Stimulated activated CD8-positive, alpha-beta memory T cell treated with anti-CD3 and anti-CD28 coated beads, Interleukin-7, amount 100 ng/mL, for 4 hours (primary cell): Measurements from ENCODE around the gene TP53AIP1.

Source experiments
- DNase-seq, 2 donors: peaks; one replicate each; pipeline ENCODE4 v3.0.0-alpha.2; 2020; ENCODE audit warnings: low read depth in 2 of 2

TP53AIP1 gene

DNA sequence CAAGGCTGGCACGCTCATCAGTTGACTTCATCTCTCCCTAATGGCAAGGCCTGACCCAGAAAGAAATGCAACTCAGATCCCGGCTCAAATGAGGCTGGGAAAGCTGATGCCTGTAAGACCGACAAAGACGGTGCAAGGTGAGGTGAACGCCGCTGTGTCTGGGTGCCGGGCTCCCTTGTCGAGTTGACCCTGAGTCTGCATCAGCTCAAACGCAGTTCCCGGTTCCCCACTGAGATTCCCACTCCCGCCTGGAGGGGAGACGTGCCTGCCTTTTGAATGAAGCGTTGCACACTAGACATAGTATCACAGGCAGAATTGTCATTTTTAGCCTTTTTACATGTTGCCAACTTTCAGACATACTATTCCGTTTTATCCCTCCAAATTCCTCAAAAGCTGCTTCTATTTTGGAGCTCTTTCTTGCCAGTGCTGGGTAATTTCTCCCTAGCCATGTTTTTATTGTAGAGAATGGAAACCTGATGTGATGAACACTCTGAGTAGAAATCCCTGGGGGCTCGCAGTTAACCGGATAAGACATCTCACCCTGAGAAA is 831 bp upstream of the TP53AIP1 start:
- no peak for DNase-seq

DNA sequence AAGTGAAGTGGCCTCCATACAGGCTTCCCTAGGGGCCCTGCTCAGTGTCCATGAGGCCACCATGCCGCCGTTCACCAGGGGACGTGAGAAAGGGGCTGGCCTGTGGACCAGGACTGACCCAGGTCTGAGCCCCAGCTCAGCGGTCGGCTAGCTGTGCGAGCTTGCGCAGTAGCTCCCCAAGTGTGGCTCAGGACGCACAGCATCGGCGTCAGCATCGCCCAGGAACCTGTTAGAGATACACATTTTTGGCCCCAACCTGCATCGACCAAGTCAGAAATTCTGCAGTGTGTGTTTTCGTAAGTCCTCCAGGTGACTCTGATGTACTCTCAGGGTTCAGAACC is 429 bp downstream of the TP53AIP1 start:
- DNase-seq, result no peak

DNA sequence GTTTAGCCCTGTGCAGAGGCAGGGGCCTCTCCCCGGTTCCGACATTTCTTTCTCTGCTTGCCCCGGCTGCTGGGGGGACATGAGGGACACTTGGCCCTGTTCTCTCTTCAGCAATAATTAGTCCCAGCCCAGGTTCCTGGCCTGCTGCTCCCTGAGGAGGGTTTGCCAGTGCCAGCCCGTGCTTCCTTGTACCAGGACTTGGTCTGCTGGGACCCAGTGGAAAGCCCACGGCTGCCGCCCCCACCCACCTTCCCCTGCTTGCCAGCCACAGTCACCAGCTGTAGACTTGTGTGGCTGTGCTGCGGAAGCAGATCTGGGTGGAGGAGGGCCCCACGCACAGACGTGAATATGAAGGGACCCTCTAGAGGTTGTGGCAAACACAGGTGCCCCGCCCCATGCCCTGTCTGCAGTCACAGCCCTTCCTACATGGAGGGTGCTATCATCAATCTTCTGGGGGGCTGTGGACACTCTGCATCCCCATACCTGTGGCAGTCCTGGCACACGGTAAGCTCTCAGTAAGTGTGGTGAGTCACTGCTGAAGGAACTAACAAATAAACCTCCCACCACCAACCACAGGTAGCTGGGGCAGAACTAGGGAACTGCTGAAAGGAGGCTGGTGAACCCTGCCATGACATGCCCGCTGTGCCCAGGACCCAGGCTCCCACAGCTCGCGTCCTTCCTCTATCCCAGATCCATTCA is 949 bp downstream of the TP53AIP1 start:
- no peak for DNase-seq

DNA sequence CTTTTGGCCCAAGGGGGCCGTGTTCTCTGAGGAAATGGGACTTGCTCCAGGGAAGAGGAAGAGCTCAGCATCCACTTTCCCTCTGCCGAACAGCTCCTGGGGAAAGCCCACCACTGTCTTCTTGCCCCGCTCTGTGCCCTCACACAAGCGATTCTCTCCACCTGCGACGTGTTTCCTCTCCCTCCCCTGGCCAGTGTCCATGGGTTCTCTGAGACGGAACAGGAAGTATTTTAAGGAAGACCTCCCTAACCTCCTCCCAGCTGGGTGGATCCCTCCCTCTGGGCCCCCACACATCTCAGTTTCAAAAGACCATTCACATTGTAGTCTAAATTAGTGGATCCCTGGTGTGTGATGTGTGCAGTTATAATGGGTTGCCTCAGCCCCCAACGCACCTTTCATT is 1.6 kb downstream of the TP53AIP1 start:
- DNase-seq, result no peak

DNA sequence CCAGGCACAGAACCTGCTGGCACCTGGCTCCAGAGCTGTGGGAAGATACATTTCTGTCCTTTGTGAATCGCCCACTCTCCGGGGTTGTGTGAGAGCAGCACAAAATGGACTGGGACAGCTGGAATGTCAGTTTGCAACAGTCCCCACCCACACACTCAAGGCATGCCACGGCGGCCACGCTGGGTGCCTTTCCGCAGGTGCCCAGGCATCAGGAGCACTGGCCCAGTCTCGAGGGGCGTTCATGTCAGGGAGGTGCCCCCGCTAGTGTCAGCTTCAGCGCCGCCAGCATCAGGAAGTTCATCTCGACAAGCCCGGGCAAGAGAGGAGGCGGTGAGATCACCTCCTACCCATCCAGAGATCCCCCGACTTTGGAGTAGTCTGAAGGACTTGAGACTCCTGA is 2.1 kb downstream of the TP53AIP1 start:
- no peak for DNase-seq

DNA sequence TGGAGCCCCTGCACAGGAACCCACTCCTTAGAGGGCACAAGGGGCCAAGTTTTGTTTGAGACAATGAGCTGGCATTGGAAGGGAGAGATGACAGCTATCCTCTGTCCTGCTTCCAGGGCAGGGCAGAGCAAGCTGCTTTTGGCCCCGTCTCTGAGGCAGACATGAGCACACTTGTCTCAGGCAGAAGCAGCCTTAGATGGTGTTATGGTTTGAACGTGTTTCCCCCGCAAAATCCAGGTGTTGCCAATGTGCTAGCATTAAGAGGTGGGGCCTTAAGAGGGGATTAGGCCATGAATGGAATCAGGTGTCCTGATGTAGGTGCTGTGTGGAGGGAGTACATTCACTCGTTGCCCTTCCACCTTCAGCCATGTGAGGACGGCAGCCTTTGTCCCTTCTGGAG is 2.5 kb downstream of the TP53AIP1 start:
- no peak for DNase-seq

DNA sequence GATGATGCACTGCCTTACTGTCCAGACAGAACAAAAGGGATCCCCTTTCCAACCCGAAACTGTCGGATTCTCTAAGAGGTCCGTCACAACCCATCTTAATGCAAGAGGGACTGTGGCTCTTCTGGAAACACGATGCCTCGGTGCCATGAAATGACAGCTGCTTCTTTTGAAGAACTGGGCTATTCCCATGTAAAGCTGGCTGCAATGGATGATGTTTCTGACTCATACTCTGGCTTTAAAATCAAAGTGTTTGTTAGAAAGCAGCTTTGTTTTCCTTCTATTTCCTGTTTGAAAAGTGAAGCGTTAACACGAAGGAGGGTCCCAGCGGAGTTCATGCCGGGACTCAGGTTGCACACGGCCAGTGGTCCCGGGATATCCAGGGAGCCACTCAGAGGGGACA is 3.1 kb downstream of the TP53AIP1 start:
- no peak for DNase-seq

DNA sequence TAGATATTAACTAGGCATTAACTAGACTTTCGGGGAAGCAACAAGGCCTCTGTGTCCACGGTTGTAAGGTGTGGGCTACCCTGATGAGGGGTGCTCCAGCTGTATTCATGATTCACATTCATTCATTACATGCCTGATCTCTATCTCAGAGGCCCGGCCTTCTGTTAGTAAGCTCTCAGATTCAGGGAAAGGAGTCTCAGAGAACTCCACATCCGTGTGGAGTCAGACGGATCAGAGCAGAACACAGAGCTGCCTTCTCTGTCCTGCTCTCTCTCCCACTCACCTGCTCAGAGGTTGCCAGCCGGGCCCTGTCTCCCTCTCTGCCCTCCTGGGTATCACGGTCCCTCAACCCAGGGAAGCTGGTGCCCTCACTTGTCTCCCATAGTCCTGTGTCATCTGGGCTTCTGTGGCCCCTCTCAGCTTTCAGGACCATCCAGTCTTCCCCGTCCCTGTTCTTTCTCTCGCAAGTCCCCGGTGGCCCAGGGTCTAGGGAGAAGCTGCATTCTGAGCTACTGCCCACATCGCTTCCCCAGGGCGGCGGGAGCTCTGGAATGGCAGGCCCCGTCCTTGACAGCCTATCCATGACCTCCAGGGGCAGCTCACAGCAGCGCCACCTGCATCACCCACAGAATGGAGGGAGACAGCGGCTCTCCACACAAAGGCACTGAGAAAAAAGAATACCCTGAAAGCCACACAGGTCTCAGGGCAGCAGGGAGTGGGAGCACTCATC is 4.3 kb downstream of the TP53AIP1 start:
- DNase-seq, result no peak

DNA sequence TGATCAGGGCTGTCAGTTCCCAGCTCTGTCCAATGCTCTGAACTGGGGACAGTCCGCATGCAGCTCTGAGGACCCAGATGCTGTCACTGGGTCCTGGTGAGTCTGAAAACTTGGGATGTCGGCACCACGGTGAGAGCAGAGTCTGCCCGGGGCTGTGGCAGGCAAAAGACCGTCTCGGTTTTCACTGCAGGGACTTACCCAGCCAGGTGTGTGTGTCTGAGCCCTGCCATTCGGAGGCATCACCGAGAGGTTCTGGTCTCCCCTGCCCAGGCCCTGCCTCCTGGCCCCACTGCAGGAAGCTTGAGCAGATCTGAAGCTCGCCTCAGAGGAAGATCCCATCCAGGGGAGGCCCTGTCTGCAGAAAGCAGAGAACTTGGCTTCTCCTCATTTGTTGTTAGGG is 5.2 kb downstream of the TP53AIP1 start:
- no peak for DNase-seq

DNA sequence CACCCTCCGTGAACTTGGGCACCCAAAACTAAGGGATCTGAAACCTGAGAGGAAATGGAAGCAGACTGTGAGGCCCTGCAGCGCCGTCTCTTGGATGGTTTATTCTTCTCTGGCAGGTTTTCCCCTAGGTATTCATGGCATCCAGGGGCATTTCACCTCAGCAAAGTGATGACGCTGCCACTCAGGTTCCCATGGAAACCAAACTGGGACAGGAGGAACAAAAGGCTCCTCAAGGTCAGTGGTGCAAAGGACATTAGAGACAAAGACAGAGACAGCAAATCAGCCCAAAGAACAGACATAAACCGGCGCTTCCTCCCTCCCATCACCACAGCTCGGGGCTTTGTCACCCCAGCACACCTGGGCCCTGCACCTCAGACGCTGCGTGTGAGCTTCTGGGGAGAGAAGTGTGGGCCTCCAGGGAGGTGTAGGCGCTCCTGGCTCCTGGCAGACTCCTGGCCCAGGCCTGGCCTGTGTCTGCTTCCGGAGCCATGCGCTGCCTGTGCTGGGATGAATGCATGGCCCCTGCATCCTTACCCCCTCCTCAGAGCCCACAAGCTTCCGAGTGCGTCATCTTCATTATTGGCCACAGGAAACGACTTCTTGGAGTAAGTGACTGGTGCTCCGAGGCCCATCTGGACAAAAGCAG is 5.9 kb downstream of the TP53AIP1 start:
- no peak for DNase-seq

DNA sequence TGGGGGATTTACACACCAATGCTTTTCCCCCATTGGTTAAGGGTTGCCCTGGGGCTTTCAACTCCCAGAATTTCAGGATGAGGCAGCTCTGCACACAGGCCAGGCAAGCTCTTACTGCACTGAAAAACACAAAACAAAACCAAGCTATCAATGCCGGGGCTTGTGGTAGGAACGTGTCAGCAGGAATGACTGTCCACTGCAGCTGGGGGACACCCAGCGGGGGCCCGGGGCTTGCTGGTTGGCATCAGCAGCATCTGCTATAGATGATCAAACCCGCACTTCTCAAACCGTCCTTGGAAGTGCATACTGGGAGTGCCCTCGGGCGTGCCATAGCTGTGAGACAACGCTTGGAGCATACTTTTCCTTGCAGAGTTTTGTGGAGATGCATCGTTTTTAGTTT is 7.7 kb downstream of the TP53AIP1 start:
- no peak for DNase-seq

DNA sequence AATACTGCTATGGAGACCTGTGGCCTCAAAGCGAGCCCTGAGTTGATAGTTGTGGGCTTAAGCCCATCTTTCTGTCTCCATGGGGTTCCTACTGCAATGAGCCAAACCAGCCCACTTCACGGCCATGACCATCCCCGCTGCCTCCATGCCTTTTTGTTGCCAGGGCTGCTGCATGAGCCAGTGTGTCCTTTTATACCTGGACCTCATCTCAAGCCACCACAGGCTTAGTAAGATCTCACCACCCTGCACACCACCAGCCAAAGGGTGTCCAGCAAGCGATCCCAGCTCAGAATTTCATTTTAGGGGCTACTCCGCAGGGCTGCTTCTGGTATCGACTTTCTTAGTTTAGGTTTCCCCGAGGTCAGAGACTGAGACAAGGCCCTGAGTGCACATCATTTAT is 8.3 kb downstream of the TP53AIP1 start:
- no peak for DNase-seq

DNA sequence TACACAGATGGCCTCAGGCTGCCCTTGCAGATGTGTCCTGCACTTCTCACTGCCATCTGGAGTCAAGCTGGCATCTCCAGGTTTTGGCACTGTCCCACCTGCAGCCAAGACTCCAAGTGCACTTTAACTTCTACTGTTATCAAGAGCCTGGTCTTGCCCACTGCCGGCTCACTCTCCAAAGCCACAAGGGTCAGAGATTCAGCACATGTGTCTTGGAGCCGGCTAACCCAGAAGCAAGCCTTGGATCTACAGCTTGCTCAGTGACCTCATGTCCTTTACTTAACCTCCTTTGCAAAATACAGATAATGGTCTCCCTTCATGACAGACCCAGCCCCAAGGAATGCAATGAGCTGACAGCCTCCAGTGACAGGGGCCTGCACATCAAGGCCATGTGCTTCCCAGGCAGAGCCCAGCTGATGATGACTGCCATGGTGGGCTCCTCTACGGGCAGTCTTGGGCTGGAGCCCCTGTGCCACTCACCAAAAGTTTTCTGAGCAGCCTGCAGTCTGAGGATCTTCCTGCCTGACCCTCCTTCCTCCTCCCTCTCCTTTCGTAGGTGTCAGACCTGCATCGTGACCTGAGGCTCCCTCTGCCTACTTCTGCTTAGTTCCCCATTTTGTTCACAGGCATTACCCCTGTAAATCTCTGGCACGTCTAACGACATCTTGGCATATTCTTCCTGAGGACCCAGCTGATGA is 9.0 kb downstream of the TP53AIP1 start:
- DNase-seq, result no peak

DNA sequence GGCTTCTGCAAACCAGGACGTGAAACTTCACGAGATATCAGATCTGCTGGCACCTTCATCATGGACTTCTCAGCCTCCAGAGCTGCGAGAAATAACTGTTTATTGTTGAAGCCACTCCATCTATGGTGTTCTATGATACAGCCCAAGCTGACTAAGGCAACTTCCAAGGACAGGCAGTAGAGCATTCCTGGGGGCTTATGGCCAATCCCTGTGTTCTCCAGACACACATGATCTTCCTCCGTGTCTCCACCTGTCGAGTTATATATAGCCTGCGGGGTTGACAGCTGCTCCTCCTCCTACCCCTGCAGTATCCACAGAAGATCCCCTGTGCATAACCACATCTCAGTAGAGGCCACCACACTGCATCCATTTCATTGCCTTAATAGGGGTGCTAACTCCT is 11.0 kb downstream of the TP53AIP1 start:
- DNase-seq, result no peak

DNA sequence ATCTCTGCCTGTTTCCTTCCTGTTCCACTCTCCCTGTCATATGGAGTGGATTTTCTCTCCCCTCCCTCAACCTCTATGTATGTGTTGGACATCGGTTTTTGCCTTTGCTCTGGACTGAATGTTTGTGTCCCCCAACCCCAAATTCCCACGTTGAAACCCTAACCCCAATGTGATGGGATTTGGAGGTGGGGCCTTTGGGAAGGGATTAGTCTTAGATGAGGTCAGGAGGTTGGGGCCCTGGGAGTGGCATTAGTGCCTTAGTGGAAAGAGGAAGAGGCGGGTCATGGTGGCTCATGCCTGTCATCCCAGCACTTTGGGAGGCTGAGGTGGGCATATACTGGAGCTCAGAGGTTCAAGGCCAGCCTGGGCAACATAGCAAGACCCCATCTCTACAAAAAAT is 11.6 kb downstream of the TP53AIP1 start:
- DNase-seq, result no peak

DNA sequence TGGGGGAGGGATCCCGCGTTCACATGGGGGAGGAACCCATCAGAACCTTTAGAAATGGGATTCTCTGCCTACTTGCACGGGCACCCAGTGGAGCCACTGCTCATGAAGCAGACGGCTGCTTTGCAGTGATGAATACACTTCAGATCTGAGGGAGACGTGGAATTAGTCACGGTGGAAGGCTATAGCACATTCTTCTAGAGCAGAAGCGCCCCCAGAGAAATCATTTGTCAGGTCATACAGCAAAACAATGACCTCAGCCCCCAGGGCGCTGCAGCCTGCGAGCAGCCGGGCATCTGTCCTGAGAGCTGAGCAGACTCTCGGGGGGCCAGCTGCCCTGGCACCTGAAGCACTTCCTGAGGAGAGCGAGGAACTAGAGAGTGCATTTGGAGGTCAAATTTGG is 12.7 kb downstream of the TP53AIP1 start:
- no peak for DNase-seq

DNA sequence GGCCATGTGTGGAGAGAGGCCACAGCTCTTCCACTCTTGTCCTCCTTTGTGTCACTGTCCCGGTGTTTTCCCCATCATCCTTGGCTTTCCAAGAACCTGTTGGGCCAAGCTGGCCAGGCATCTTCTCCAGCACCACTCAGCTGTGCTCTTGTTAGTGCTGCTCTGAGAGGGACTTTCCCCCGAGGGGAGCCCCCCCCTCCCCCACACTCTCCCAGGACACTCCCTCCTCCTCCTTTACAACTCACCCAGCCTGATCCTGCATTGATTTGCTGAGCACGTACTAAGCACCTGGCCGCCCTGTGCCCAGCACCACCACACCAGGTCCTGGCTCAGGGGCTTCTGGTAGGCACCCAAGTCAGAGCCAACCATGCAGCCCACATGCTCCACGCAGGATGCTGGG is 13.2 kb downstream of the TP53AIP1 start:
- DNase-seq, result no peak

DNA sequence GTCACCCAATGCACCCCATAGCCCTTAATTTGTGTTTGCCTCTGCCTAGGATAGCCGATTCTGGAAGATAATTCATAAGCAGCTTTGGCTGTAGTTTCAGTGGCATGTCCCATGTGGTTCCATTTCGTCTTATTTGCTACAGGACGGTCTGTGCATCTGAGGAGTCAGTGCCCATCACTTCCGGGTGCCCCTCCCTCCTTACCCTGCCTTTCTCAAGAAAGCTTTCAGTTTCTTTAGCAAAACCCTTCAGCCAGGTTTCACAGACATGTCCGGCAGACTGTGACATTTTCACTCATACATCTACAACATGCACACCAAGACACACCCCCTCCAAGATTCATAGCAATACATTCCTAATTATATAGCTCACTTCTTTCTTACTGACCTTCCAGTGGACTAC is 14.3 kb downstream of the TP53AIP1 start:
- DNase-seq, result no peak

DNA sequence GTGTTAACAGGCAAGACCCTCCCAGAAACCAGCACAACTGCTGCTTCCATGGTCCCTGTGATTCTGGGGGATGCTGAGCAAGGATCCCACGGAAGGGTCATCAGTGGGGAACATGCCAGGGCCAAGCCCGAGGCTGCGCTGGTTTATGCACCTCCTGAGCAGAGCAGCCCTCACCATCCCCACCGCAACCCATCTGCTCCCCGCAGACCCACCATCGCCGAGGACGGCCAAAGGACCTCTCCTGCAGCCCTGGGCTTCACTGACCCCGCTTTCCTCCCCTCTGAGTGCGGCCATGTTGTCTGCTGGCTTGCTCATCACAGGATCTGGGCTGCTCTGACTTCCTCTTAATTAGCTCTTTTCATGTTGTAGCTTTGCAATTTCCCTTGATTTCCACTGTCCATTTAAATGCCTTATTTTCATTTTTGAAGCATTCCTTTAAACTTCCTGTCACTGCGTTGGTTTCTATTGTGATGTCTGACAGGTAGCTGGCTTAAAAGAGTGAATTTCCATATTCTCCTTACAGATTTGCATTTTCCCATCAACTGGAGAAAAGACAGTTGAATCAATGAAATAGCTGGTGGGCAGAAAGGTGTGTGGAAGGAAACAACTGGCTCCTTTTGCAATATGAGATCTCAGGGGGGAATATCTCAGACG is 14.9 kb downstream of the TP53AIP1 start:
- no peak for DNase-seq

DNA sequence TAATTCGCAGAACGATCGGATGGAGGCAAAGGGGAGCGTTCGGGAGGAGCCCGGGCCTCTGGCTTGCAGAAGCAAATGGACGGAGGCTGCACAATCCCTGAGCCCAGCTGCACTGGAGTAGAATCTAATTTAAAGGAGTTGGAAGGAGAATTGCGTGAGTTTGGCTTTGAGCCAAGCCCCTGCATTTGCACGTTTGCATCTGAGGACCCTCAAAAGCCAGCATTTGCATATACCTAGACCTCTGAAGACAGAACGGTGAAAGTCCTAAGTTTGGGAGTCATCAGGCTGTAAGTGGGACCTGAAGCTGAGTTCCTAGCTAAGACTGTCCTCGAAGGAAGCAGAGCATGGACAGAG is 15.6 kb downstream of the TP53AIP1 start:
- DNase-seq, result no peak

DNA sequence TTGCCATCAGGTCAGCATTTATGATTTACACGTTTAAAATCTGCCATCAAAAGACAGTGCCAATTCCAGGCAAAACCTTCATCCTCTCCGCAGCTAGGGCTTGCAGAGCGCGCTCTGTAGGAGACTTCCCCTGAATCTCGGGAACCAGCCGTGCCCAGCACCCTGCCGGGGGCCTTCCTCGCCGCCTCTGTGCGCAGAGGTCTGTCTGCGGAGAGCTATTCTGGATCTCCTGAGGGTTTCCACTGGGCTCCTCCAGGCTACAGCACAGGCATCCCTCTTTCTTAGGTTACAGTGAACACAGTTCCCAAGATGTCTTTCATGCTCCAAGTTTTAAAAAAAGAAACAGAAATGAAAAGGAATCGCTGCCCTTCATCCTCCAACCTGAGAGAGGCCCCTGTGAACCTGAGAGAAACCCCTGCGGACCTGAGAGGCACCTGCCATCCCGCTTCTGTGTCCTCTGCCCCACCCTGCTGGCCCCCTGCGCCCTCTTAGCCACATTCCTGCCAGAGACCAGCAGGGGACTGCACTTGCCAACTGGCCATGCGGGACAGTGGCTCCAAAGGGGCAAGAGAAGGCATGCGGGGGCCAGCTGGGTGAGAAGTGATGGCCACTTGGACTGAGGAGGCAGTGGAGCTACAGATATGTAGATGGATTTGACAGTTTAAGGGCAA is 16.1 kb downstream of the TP53AIP1 start:
- no peak for DNase-seq
